ENCODE measurements around the gene CDK5RAP2.
"Not testable (repeated sequence)": the region's sequence is repeated elsewhere in the genome, so short reads cannot be mapped to it uniquely, and the experiment has no call there.

The CDK5RAP2 gene

GRCh38 chr9:120513825-120514396 is 66.1 kb downstream of the CDK5RAP2 start:
- no peak for DNase-seq (ENCODE audit: low read depth)

- no peak for DNase-seq (ENCODE audit: low read depth)
Measured at GRCh38 chr9:120510816-120511215, 69.2 kb downstream of the CDK5RAP2 start.

- no peak for DNase-seq (ENCODE audit: low read depth)
Measured at GRCh38 chr9:120507936-120508510, 71.9 kb downstream of the CDK5RAP2 start.

DNA sequence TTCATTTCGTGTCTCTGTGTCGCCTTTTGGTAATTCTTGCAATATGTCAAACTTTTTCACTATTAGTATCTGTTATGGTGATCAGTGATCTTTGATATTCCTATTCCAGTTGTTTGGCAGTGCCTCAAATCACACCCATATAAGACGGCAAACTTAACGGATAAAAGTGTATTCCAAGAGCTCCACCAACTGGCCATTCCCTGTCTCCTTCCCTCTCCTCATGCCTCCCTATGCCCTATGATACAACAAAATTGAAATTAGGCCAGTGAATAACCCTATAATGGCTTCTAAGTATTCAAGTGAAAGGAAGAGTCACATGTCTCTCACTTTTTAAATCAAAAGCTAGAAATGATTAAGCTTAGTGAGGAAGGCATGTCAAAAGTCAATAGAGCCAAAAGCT is 74.8 kb downstream of the CDK5RAP2 start:
- DNase-seq (ENCODE audit: low read depth), result no peak

DNA sequence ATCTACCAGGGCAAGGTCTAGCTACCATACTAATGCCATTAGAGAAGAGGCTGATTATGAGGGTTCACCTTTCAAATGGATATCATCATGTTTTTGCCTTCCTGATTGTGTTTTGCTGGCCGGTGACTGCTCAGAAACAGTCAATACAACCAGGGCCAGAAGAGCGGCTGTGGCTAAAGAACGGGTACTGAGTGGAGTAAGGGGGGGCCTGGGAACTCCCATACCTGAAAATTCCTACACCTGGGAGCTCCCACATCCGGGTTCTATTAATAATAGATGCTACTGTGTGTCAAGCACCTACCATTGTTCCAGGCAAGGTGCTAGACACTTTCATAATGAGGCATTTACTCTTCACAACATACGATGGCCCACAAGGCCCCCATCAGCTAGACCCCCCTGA is 79.2 kb downstream of the CDK5RAP2 start:
- no peak for DNase-seq (ENCODE audit: low read depth)

GRCh38 chr9:120497865-120498264 is 82.1 kb downstream of the CDK5RAP2 start:
- not testable (repeated sequence) for DNase-seq (ENCODE audit: low read depth)

- DNase-seq (ENCODE audit: low read depth), result not testable (repeated sequence)
Measured at GRCh38 chr9:120496438-120496837, 83.5 kb downstream of the CDK5RAP2 start.

DNA sequence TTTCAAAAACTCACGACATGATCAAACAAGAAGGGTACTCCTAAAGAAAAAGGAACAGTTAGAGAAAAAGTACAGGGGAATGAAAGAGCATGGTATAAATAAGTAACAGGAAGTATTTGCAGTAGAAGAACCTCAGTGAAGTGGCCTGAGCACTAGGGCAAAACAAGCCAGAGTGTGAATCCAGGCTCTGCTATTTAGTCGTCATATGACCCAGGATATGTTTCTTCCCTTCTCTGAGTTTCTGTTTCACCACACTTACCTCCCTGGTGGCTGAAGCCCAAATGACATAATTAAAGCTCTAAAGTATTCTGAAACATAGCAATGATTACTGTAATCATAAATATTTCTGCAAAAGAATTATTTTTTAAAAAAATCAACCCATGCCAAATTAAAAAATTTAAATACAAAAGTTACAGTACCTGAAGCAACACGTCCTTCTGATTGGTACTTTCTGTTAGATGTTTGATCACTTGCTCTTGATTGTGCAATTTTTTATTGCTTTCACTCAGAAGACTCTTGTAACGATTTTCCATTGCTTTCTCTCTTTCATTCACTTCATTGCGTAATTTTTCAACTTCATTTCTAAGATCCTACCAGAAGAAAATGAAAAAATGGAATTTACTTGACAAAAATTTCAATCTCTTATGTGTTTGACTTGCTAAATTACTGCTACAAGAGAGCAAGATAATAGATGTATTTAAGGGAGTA is 88.9 kb downstream of the CDK5RAP2 start:
- DNase-seq (ENCODE audit: low read depth), result no peak

- no peak for DNase-seq (ENCODE audit: low read depth)
Measured at GRCh38 chr9:120486835-120487234, 93.1 kb downstream of the CDK5RAP2 start.

GRCh38 chr9:120486347-120486746 is 93.6 kb downstream of the CDK5RAP2 start:
- no peak for DNase-seq (ENCODE audit: low read depth)

DNA sequence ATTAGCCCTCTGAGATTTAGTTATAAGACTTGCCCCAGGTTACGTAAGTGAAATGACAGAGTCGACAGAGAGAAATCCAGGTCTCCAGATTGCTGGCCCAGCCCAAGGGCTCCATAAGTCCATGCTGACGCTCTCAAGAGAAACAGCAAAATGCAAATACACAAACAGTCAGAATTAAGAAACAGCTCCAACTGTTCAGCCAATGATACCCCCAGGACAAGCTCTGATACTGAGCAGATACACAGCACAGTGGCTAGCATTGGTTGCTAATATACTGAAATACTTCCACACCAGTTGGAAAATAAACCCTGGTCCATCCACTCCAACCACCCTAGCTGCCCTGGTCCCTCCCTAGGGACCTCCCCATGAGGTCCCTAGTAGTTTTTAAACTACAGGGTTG is 94.2 kb downstream of the CDK5RAP2 start:
- DNase-seq (ENCODE audit: low read depth), result no peak

- DNase-seq (ENCODE audit: low read depth), result no peak
Measured at GRCh38 chr9:120484162-120484561, 95.8 kb downstream of the CDK5RAP2 start.

DNA sequence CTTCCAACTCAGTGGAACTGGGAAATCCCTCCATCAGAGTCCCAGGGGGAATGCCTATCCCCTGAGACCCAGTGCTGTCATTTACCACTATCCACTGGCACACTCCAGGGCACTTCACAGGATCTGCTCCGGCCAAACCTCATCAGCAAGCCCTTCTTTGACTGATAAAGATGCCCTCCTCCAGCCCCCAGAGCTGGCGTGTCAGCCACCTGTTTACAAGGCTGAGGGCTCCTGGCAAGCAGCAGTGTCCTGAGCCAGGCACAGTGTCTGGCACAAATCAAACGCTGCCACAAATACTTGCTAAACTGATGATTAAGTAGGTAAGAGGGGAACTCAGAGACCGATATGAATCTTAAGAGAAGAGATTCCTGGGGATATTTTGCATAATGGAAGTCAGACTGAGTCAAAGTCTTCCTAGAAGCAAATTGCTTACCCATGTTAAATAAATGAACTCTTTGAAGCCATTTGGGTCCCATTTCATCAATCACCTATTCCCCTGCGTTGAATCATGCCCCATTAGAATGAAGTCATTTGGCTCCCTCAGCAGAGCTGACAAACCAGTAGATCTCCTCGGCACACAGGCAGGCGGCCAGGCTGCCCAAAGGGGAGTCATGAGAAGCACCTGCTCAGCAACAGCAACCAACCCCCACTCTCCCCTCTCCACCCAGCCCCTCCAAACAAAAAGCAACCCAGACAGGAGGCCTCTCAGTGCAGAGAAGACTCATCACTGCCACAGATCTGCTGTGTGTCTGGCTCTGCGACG is 97.4 kb downstream of the CDK5RAP2 start:
- DNase-seq (ENCODE audit: low read depth), result no peak

- no peak for DNase-seq (ENCODE audit: low read depth)
Measured at GRCh38 chr9:120481846-120482245, 98.1 kb downstream of the CDK5RAP2 start.

- DNase-seq (ENCODE audit: low read depth), result no peak
Measured at GRCh38 chr9:120481248-120481647, 98.7 kb downstream of the CDK5RAP2 start.

DNA sequence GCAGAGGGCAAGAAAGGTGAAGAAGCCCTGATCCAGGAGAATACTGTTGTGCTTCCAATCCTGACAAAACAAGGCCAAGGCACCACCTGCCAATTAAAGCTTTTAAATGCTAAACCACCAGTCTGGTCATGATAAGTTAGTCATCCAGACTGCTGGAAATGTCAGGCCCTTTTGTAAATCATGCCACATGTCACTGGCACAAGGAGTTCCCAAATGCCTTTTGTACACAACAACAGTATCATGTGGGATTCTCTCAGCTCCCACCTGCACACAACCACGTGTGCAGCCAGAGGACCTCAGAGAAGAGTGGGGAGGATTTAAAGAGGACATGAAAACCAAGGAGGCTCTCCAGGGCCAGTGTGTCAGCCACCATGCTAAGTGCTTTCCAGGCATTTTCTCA is 99.3 kb downstream of the CDK5RAP2 start:
- no peak for DNase-seq (ENCODE audit: low read depth)

DNA sequence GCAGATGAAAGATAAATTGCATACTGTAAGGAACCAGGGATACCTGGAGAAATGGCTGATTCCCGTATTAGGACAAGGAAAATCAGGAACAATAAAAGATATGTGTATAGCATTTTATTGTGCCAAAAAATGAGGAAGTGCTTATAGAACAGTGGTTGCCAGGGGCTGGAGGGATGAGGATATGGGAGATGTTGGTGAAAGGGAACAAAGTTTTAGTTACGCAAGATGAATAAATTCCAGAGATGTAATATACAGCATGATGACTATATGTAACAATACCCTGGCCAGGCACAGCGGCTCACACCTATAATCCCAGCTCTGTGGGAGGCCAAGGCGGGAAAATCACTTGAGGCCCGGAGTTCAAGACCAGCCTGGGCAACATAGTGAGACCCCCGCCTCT is 101.8 kb downstream of the CDK5RAP2 start:
- no peak for DNase-seq (ENCODE audit: low read depth)

DNA sequence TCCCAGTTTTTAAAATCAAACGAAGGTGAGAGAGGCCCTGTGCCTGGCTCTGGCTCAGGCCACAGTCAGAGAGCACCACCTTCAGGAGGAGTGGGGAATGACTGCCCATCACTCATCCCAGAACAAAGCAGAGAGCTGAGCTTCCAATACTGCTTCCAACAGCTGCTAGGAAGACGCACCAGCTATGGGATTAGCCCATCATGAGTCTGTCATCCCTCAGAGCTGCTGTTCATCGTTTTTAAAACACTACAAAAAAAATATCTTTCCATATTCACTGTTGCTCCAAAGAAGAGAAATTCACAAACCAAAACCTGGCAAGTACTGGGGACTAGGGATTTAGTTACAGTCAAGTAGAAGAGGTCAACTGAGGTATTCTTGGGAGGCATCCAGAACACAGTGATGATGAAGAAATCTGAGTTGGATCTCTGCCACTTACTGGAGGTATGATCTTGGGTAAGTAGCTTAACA is 102.4 kb downstream of the CDK5RAP2 start:
- DNase-seq (ENCODE audit: low read depth), result no peak

DNA sequence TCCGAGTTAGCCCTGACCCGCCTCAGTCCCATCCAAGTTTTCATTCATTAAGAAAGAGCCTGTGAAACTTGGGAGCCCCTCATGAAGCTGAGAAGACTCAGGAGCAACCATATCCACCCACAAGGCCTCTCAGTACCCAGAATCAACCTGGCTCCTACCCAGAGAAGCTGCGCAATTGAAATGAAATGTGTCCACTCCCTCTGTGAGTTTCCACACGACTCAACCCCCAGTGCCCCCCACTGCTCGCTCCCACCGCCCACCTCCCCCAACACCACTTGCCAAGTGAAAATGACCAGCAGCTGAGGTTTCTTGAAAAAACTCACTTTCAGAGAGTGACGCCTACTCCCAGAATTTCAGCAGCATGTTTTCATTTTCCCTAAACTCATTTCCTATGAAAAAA is 104.6 kb downstream of the CDK5RAP2 start:
- DNase-seq (ENCODE audit: low read depth), result no peak

- no peak for DNase-seq (ENCODE audit: low read depth)
Measured at GRCh38 chr9:120474591-120475243, 105.2 kb downstream of the CDK5RAP2 start.

- DNase-seq (ENCODE audit: low read depth), result no peak
Measured at GRCh38 chr9:120473608-120474007, 106.4 kb downstream of the CDK5RAP2 start.

- no peak for DNase-seq (ENCODE audit: low read depth)
Measured at GRCh38 chr9:120465685-120466407, 114.1 kb downstream of the CDK5RAP2 start.

Data from stimulated activated CD4-positive, alpha-beta T cell treated with anti-CD3 and anti-CD28 coated beads, Interleukin-2, amount 100 ng/mL, for 4 hours (primary cell).